Activated naive CD4-positive, alpha-beta T cell treated with anti-CD3 and anti-CD28 coated beads, Interleukin-2, amount 50 U/mL, for 72 hours (primary cell): Measurements from ENCODE around the gene RABL6. TPM values are rescaled to one million over a fixed set of nuclear protein-coding genes. Genes with fewer than 3 reads are reported as not detected.
A peak's percentile ranks its signal among the peaks of the same experiment; 100 is the strongest.
"Not testable (repeated sequence)": the region's sequence is repeated elsewhere in the genome, so short reads cannot be mapped to it uniquely, and the experiment has no call there.

ENCODE experiments used
- ATAC-seq, 2 donors: fragments of 150-1000 bp; cut with Tn5 transposase; 2 replicates each; pipeline ENCODE4 v1.10.0; 2021; ENCODE audit warnings: mild to moderate bottlenecking in 2 of 2, moderate library complexity in 2 of 2
- DNase-seq, 2 donors: peaks; one replicate each; pipeline ENCODE4 v3.0.0; 2021 to 2022; ENCODE audit warnings: low spot score in 2 of 2
- H3K27ac Mint-ChIP-seq, 2 donors: one replicate each; pipeline ENCODE4 v1.8.0; 2022; ENCODE audit warnings: mild to moderate bottlenecking in 2 of 2, mixed read lengths in 2 of 2
- H3K36me3 Mint-ChIP-seq, 2 donors: one replicate each; pipeline ENCODE4 v1.8.0; 2022; ENCODE audit warnings: mixed read lengths in 2 of 2
- H3K9me3 Mint-ChIP-seq, 2 donors: one replicate each; pipeline ENCODE4 v1.8.0; 2022; ENCODE audit warnings: mixed read lengths in 2 of 2
- total RNA-seq, 2 donors: library from RNA; stranded (reverse); gene quantifications; one replicate each; pipeline ENCODE4 v1.2.3, GENCODE V29; 2022

The RABL6 gene, protein sequence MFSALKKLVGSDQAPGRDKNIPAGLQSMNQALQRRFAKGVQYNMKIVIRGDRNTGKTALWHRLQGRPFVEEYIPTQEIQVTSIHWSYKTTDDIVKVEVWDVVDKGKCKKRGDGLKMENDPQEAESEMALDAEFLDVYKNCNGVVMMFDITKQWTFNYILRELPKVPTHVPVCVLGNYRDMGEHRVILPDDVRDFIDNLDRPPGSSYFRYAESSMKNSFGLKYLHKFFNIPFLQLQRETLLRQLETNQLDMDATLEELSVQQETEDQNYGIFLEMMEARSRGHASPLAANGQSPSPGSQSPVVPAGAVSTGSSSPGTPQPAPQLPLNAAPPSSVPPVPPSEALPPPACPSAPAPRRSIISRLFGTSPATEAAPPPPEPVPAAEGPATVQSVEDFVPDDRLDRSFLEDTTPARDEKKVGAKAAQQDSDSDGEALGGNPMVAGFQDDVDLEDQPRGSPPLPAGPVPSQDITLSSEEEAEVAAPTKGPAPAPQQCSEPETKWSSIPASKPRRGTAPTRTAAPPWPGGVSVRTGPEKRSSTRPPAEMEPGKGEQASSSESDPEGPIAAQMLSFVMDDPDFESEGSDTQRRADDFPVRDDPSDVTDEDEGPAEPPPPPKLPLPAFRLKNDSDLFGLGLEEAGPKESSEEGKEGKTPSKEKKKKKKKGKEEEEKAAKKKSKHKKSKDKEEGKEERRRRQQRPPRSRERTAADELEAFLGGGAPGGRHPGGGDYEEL
- 100 to 1,000 TPM in 1 of 2 donors, 10 to 100 TPM in 1; 79.3 to 101 TPM for total RNA-seq

GRCh38 chr9:136807281-136808074, at the start of gene RABL6:
TSS of gene RABL6 (plus strand) at chr9:136807948. CDS start at chr9:136808197, 249 bp downstream.
- peak within 1 kb of the TSS; percentile 76 to 93 for H3K27ac Mint-ChIP-seq
- peaks cover 6 to 13% of the 10 kb centered on the region in 2 donors for H3K36me3 Mint-ChIP-seq
- DNase-seq: peak; percentile 87 to 88
- ATAC-seq: peak; percentile 86 to 94
- H3K9me3 Mint-ChIP-seq: no peaks in the 10 kb centered on the region

DNA sequence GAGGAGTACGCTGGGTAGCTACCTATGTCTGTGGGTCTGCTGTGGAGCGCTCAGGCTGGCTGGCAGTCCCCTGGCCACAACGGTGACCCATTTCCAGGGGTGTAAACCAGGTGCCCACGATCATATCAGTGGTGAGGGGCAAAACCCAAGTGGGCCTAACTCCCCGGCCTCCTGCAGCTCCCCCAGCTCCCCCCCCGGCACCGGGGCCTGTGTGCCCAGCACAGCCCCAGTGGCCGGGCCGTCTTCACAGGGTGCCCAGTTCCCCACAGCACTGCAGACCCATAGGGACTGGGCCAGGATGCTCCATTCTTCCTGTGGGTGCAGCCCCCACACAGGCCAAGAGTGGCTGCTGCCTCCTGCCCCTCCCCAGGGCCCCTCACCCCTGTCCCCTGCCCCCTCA, 48.7 kb upstream of the RABL6 start:
- DNase-seq (no peak), ATAC-seq (no peak)
- Mint-ChIP-seq H3K9me3 (peaks cover 5 to 8% of the 10 kb centered on the region in 2 donors), H3K36me3 (peaks cover 11 to 13% of the 10 kb centered on the region in 2 donors), H3K27ac (no peak overlapping the region)

GRCh38 chr9:136759436-136760325, 48.1 kb upstream of the RABL6 start:
- Mint-ChIP-seq H3K36me3 (peaks cover 11 to 13% of the 10 kb centered on the region in 2 donors), H3K27ac (no peak overlapping the region), H3K9me3 (peaks cover 5 to 8% of the 10 kb centered on the region in 2 donors)
- ATAC-seq (no peak), DNase-seq (no peak)

GRCh38 chr9:136760424-136760823, 47.3 kb upstream of the RABL6 start:
- Mint-ChIP-seq H3K27ac (no peak overlapping the region), H3K9me3 (peaks cover 3 to 6% of the 10 kb centered on the region in 2 donors), H3K36me3 (peaks cover 10 to 11% of the 10 kb centered on the region in 2 donors)
- ATAC-seq (peak in 1 of 2 donors; percentile 4), DNase-seq (no peak)

- peak in 1 of 2 donors; percentile 36 for ATAC-seq
- H3K27ac Mint-ChIP-seq, H3K9me3 Mint-ChIP-seq, DNase-seq, H3K36me3 Mint-ChIP-seq: not testable (repeated sequence)
Observed at GRCh38 chr9:136760834-136761544, 46.8 kb upstream of the RABL6 start.

GRCh38 chr9:136761545-136761981, 46.2 kb upstream of the RABL6 start:
- Mint-ChIP-seq H3K9me3 (no peaks in the 10 kb centered on the region), H3K27ac (no peak overlapping the region), H3K36me3 (no peaks in the 10 kb centered on the region)
- DNase-seq (no peak), ATAC-seq (no peak)

DNA sequence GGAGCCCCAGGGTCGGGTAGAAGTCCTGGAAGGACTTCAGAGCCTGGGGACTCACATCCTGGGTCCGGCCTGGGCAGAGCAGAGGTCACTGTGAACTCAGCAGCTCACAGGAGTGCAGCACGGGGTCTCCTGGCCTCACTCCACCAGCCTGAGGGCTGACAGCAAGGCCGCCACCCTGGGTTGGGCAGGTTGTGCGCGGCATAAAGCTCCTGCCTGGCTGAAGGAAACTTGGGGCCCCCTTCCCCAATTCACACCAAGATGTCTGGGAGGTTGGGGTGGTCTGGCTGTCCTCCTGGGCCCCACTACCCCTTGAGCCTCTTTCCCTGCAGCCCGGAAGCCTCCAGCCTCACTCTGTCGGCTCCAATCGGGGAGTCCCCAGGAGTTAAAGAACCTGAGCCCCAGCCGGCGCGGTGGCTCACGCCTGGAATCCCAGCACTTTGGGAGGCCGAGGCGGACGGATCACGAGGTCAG, 45.5 kb upstream of the RABL6 start:
- no peaks in the 10 kb centered on the region for H3K9me3 Mint-ChIP-seq
- DNase-seq (no peak), ATAC-seq (no peak)
- H3K27ac Mint-ChIP-seq: no peak overlapping the region
- H3K36me3 Mint-ChIP-seq: no peaks in the 10 kb centered on the region

- Mint-ChIP-seq H3K27ac (no peak overlapping the region), H3K36me3 (no peaks in the 10 kb centered on the region), H3K9me3 (no peaks in the 10 kb centered on the region)
- DNase-seq (peak in 1 of 2 donors; percentile 54), ATAC-seq (peak in 1 of 2 donors; percentile 60)
Observed at GRCh38 chr9:136762915-136763648, 44.7 kb upstream of the RABL6 start.

GRCh38 chr9:136763649-136764035, 44.1 kb upstream of the RABL6 start:
- H3K27ac Mint-ChIP-seq: no peak overlapping the region
- H3K9me3 Mint-ChIP-seq: no peaks in the 10 kb centered on the region
- DNase-seq (no peak), ATAC-seq (no peak)
- no peaks in the 10 kb centered on the region for H3K36me3 Mint-ChIP-seq

DNA sequence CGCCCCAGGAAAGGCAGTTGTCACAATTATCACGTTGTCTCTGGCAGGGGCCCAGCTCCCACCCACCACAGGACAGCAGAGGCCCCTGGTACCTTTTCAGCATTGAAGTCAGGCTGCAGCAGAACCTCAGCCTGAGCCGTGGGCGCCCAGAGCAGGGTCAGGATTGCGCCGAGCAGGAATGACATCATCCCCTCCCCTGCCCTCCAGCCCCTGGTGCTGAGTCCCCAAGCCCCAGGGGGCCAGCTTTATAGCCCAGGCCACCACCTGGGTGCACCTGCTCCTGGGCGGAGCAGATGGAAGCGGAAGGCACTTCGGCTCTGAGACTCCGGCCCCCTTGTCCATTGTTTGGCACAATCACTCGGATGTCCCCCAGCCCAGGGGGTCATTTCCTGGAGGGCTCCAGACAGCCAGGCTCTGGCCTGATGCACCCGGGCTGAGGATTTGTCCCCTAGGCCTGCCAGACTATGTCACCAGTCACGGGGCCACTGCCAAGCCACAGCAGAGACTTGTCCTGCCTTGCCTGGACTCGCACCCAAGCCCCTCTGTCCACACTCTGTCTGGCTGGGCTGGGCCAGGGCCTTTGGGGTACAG, 43.4 kb upstream of the RABL6 start, which contains the start of gene LCN15:
Gene LCN15, minus strand, starts transcription at position 218 of the 591 bp plus-strand sequence. Its CDS starts 30 bp downstream, at position 188.
- Mint-ChIP-seq H3K9me3 (no peaks in the 10 kb centered on the region), H3K36me3 (no peaks in the 10 kb centered on the region), H3K27ac (no peak within 1 kb of the TSS)
- DNase-seq (no peak), ATAC-seq (no peak)

GRCh38 chr9:136765041-136765440, 42.7 kb upstream of the RABL6 start:
- ATAC-seq: no peak
- H3K9me3 Mint-ChIP-seq: no peaks in the 10 kb centered on the region
- H3K27ac Mint-ChIP-seq: no peak overlapping the region
- H3K36me3 Mint-ChIP-seq: no peaks in the 10 kb centered on the region
- DNase-seq: no peak

GRCh38 chr9:136765745-136766409, 41.9 kb upstream of the RABL6 start:
- DNase-seq, H3K27ac Mint-ChIP-seq, H3K36me3 Mint-ChIP-seq, ATAC-seq, H3K9me3 Mint-ChIP-seq: not testable (repeated sequence)

GRCh38 chr9:136766410-136767120, 41.2 kb upstream of the RABL6 start:
- ATAC-seq (peak; percentile 37 to 74), DNase-seq (peak; percentile 54 to 76)
- H3K27ac Mint-ChIP-seq: peak overlapping the region in 1 of 2 donors; percentile 58
- H3K9me3 Mint-ChIP-seq, H3K36me3 Mint-ChIP-seq: not testable (repeated sequence)
